WTC11 (cell line): ENCODE measurements around the gene TNFRSF6B. TPM values are rescaled to one million over a fixed set of nuclear protein-coding genes. Genes with fewer than 3 reads are reported as not detected.

Experiments
- ATAC-seq: fragments of 200-7000 bp; cut with Tn5 transposase; 2 replicates; pipeline ENCODE4 v1.10.0; 2021; ENCODE audit warnings: mild to moderate bottlenecking, moderate library complexity
- CTCF ChIA-PET: fragments of 300-600 bp; sonication (Branson Sonifier 250); formaldehyde crosslinking; loops from one replicate; lab custom pipeline; 2021; ENCODE audit warnings: antibody characterized with exemption; lab: Charles Lee
- POLR2A ChIA-PET: fragments of 350-600 bp; sonication (Branson Sonifier 250); formaldehyde crosslinking; loops from one replicate; lab custom pipeline; 2021; ENCODE audit warnings: antibody characterized with exemption; lab: Charles Lee
- DNase-seq: peaks from one replicate; pipeline ENCODE4 v3.0.0; 2021; ENCODE audit warnings: low spot score
- H3K27ac Mint-ChIP-seq: 2 replicates; pipeline ENCODE4 v1.8.0; 2021; ENCODE audit warnings: mixed read lengths
- H3K27me3 Mint-ChIP-seq: 2 replicates; pipeline ENCODE4 v1.8.0; 2021; ENCODE audit warnings: low read depth, mild to moderate bottlenecking, moderate library complexity, mixed read lengths
- H3K36me3 Mint-ChIP-seq: 2 replicates; pipeline ENCODE4 v1.8.0; 2021; ENCODE audit warnings: mixed read lengths
- H3K4me1 Mint-ChIP-seq: 2 replicates; pipeline ENCODE4 v1.8.0; 2022; ENCODE audit warnings: mixed read lengths
- H3K4me3 Mint-ChIP-seq: 2 replicates; pipeline ENCODE4 v1.8.0; 2021; ENCODE audit warnings: mild to moderate bottlenecking, moderate library complexity, mixed read lengths
- H3K9me3 Mint-ChIP-seq: 2 replicates; pipeline ENCODE4 v1.8.0; 2021; ENCODE audit warnings: mixed read lengths
- CREB1 ChIP-seq: sonication (generic); formaldehyde crosslinking; IDR thresholded peaks from 2 replicates; pipeline ENCODE4 v1.8.0; 2023; ENCODE audit warnings: mild to moderate bottlenecking, missing genetic modification reagents
- CREM ChIP-seq: sonication (generic); formaldehyde crosslinking; IDR thresholded peaks from 2 replicates; pipeline ENCODE4 v1.8.1; 2022; ENCODE audit warnings: mild to moderate bottlenecking, missing genetic modification reagents, moderate library complexity
- ETV6 ChIP-seq: sonication (generic); formaldehyde crosslinking; IDR thresholded peaks from 2 replicates; pipeline ENCODE4 v1.8.1; 2022; ENCODE audit warnings: mild to moderate bottlenecking, missing genetic modification reagents
- IRF2 ChIP-seq: sonication (generic); formaldehyde crosslinking; IDR thresholded peaks from 2 replicates; pipeline ENCODE4 v1.8.0; 2022; ENCODE audit warnings: low read depth, missing genetic modification reagents, borderline replicate concordance
- RELA ChIP-seq: sonication (generic); formaldehyde crosslinking; IDR thresholded peaks from 2 replicates; pipeline ENCODE4 v1.8.1; 2022; ENCODE audit warnings: missing genetic modification reagents, mild to moderate bottlenecking, borderline replicate concordance
- SOX15 ChIP-seq: fragments of 250-450 bp; sonication (Bioruptor Pico); IDR thresholded peaks from 2 replicates; pipeline ENCODE4 v1.9.0; 2021; ENCODE audit warnings: mild to moderate bottlenecking
- SP1 ChIP-seq: sonication (generic); formaldehyde crosslinking; conservative IDR thresholded peaks from 2 replicates; pipeline ENCODE4 v1.8.1; 2022; ENCODE audit warnings: missing genetic modification reagents
- ZNF121 ChIP-seq: sonication (generic); formaldehyde crosslinking; IDR thresholded peaks from 2 replicates; pipeline ENCODE4 v1.8.0; 2023; ENCODE audit warnings: missing genetic modification reagents
- ZNF416 ChIP-seq: fragments of 250-450 bp; sonication (Bioruptor Pico); IDR thresholded peaks from 2 replicates; pipeline ENCODE4 v1.9.0; 2021; ENCODE audit warnings: mild to moderate bottlenecking, inconsistent platforms
- total RNA-seq: library from RNA; stranded (reverse); gene quantifications from 3 replicates; pipeline ENCODE4 v1.2.3, GENCODE V29; 2021
- TF ChIP-seq, protein P1 (sequence below): sonication (generic); formaldehyde crosslinking; IDR thresholded peaks from 2 replicates; pipeline ENCODE4 v1.8.1; 2023; ENCODE audit warnings: mild to moderate bottlenecking, missing genetic modification reagents
- TF ChIP-seq, protein P2 (sequence below): sonication (generic); formaldehyde crosslinking; IDR thresholded peaks from 2 replicates; pipeline ENCODE4 v1.8.1; 2023; ENCODE audit warnings: mild to moderate bottlenecking, missing genetic modification reagents, moderate library complexity
- TF ChIP-seq, protein P3 (sequence below): sonication (generic); formaldehyde crosslinking; IDR thresholded peaks from 2 replicates; pipeline ENCODE4 v1.8.0; 2022; ENCODE audit warnings: mild to moderate bottlenecking, missing genetic modification reagents
- TF ChIP-seq, protein P4 (sequence below): fragments of 250-450 bp; sonication (Bioruptor Pico); IDR thresholded peaks from 2 replicates; pipeline ENCODE4 v1.9.0; 2021; ENCODE audit warnings: mild to moderate bottlenecking
- TF ChIP-seq, protein P5 (sequence below): sonication (generic); formaldehyde crosslinking; IDR thresholded peaks from 2 replicates; pipeline ENCODE4 v1.8.0; 2023; ENCODE audit warnings: missing genetic modification reagents, mild to moderate bottlenecking, borderline replicate concordance
- TF ChIP-seq, protein P6 (sequence below): sonication (generic); formaldehyde crosslinking; IDR thresholded peaks from 2 replicates; pipeline ENCODE4 v1.8.0; 2022; ENCODE audit warnings: mild to moderate bottlenecking, missing genetic modification reagents
- TF ChIP-seq, protein P7 (sequence below): sonication (generic); formaldehyde crosslinking; IDR thresholded peaks from 2 replicates; pipeline ENCODE4 v1.8.1; 2023; ENCODE audit warnings: mild to moderate bottlenecking, missing genetic modification reagents, borderline replicate concordance
- TF ChIP-seq, protein P8 (sequence below): sonication (generic); formaldehyde crosslinking; IDR thresholded peaks from 2 replicates; pipeline ENCODE4 v1.8.0; 2023; ENCODE audit warnings: mild to moderate bottlenecking, missing genetic modification reagents

The TNFRSF6B gene
- total RNA-seq, 1 experiment from 2014 or later, result not detected

DNA sequence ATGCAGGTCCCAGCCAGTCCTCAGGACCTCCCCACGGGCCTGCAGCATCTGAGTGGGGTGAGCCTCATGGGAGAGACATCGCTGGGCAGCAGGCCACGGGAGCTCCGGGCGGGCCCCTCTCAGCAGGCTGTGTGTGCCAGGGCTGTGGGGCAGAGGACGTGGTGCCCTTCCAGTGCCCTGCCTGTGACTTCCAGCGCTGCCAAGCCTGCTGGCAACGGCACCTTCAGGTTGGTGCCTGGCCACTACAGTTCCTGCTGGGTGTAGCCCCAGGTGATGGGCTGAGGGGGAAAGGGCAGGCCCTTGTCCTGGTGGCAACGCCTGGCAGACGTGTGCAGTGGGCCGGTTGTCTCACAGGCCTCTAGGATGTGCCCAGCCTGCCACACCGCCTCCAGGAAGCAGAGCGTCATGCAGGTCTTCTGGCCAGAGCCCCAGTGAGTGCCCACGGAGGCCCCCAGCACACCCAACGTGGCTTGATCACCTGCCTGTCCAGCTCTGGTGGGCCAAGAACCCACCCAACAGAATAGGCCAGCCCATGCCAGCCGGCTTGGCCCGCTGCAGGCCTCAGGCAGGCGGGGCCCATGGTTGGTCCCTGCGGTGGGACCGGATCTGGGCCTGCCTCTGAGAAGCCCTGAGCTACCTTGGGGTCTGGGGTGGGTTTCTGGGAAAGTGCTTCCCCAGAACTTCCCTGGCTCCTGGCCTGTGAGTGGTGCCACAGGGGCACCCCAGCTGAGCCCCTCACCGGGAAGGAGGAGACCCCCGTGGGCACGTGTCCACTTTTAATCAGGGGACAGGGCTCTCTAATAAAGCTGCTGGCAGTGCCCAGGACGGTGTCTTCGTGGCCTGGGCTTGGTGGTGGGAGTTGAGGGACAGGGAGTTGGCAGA, 787 bp upstream of the TNFRSF6B start (continued):
- TF ChIP-seq, protein P1, sequence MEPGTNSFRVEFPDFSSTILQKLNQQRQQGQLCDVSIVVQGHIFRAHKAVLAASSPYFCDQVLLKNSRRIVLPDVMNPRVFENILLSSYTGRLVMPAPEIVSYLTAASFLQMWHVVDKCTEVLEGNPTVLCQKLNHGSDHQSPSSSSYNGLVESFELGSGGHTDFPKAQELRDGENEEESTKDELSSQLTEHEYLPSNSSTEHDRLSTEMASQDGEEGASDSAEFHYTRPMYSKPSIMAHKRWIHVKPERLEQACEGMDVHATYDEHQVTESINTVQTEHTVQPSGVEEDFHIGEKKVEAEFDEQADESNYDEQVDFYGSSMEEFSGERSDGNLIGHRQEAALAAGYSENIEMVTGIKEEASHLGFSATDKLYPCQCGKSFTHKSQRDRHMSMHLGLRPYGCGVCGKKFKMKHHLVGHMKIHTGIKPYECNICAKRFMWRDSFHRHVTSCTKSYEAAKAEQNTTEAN (CRISPR knock-in tag), result no peak
- TF ChIP-seq SP1 (CRISPR knock-in tag), result no peak
- TF ChIP-seq, protein P2, sequence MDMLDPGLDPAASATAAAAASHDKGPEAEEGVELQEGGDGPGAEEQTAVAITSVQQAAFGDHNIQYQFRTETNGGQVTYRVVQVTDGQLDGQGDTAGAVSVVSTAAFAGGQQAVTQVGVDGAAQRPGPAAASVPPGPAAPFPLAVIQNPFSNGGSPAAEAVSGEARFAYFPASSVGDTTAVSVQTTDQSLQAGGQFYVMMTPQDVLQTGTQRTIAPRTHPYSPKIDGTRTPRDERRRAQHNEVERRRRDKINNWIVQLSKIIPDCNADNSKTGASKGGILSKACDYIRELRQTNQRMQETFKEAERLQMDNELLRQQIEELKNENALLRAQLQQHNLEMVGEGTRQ (CRISPR knock-in tag), result no peak
- no peak for TF ChIP-seq IRF2 (CRISPR knock-in tag)
- no peak for TF ChIP-seq ZNF416

DNA sequence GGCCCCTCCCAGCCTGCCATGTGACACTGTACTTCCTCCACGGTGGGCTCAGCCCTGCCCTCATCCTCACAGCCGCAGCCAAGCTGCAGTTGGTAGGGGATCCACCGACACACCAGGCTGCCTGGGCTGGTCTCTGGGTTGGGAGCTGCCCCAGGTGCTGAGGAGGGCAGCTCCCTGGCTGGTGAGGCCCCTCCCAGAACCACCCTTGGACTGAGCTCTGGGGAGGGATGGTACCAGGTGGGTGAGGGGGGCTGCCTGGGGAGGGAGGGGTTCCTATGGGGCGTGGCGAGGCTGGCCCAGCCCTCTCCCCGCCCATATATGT, 185 bp upstream of the TNFRSF6B start:
- Mint-ChIP-seq H3K27me3 (peaks cover 3% of the 10 kb centered on the region; the same call in 1 of the 2 replicates), H3K27ac (peak overlapping the region; percentile 45; the same call in 1 of the 2 replicates), H3K4me3 (peak overlapping the region; percentile 53), H3K9me3 (no peaks in the 10 kb centered on the region), H3K4me1 (peaks cover 7% of the 10 kb centered on the region), H3K36me3 (peaks cover 14% of the 10 kb centered on the region)
- CTCF ChIA-PET, result interaction anchor here (0.9 to 3.4 kb wide), 5 partner anchors 12 to 158 kb away, joined by 3 to 19 read pairs (median 9); partner anchors contain the start of genes ARFRP1, GMEB2, PTK6 and RTEL1
- POLR2A ChIA-PET, result interaction anchor here (0.5 to 1.6 kb wide), 6 partner anchors 9 to 153 kb away, joined by 3 to 4 read pairs (median 3); partner anchors contain the start of genes ARFRP1, RTEL1 and ZGPAT
- peak; percentile 65 for DNase-seq
- peak; percentile 78 for ATAC-seq
- TF ChIP-seq CREB1 (CRISPR knock-in tag) (no peak), RELA (CRISPR knock-in tag) (no peak), ETV6 (CRISPR knock-in tag) (no peak), SP1 (CRISPR knock-in tag) (no peak), SOX15 (CRISPR knock-in tag) (no peak), ZNF121 (CRISPR knock-in tag) (no peak), CREM (CRISPR knock-in tag) (0 out of 2 replicates have a peak, but pooled peaks have one; percentile 24)
- TF ChIP-seq, protein P3, sequence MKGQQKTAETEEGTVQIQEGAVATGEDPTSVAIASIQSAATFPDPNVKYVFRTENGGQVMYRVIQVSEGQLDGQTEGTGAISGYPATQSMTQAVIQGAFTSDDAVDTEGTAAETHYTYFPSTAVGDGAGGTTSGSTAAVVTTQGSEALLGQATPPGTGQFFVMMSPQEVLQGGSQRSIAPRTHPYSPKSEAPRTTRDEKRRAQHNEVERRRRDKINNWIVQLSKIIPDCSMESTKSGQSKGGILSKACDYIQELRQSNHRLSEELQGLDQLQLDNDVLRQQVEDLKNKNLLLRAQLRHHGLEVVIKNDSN (CRISPR knock-in tag), result peak; percentile 50; the same call in 1 of the 2 replicates
- TF ChIP-seq, protein P4, sequence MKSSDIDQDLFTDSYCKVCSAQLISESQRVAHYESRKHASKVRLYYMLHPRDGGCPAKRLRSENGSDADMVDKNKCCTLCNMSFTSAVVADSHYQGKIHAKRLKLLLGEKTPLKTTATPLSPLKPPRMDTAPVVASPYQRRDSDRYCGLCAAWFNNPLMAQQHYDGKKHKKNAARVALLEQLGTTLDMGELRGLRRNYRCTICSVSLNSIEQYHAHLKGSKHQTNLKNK, result no peak
- TF ChIP-seq, protein P5, sequence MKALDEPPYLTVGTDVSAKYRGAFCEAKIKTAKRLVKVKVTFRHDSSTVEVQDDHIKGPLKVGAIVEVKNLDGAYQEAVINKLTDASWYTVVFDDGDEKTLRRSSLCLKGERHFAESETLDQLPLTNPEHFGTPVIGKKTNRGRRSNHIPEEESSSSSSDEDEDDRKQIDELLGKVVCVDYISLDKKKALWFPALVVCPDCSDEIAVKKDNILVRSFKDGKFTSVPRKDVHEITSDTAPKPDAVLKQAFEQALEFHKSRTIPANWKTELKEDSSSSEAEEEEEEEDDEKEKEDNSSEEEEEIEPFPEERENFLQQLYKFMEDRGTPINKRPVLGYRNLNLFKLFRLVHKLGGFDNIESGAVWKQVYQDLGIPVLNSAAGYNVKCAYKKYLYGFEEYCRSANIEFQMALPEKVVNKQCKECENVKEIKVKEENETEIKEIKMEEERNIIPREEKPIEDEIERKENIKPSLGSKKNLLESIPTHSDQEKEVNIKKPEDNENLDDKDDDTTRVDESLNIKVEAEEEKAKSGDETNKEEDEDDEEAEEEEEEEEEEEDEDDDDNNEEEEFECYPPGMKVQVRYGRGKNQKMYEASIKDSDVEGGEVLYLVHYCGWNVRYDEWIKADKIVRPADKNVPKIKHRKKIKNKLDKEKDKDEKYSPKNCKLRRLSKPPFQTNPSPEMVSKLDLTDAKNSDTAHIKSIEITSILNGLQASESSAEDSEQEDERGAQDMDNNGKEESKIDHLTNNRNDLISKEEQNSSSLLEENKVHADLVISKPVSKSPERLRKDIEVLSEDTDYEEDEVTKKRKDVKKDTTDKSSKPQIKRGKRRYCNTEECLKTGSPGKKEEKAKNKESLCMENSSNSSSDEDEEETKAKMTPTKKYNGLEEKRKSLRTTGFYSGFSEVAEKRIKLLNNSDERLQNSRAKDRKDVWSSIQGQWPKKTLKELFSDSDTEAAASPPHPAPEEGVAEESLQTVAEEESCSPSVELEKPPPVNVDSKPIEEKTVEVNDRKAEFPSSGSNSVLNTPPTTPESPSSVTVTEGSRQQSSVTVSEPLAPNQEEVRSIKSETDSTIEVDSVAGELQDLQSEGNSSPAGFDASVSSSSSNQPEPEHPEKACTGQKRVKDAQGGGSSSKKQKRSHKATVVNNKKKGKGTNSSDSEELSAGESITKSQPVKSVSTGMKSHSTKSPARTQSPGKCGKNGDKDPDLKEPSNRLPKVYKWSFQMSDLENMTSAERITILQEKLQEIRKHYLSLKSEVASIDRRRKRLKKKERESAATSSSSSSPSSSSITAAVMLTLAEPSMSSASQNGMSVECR (CRISPR knock-in tag), result no peak
- TF ChIP-seq, protein P6, sequence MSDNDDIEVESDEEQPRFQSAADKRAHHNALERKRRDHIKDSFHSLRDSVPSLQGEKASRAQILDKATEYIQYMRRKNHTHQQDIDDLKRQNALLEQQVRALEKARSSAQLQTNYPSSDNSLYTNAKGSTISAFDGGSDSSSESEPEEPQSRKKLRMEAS (CRISPR knock-in tag), result no peak
- TF ChIP-seq, protein P7, sequence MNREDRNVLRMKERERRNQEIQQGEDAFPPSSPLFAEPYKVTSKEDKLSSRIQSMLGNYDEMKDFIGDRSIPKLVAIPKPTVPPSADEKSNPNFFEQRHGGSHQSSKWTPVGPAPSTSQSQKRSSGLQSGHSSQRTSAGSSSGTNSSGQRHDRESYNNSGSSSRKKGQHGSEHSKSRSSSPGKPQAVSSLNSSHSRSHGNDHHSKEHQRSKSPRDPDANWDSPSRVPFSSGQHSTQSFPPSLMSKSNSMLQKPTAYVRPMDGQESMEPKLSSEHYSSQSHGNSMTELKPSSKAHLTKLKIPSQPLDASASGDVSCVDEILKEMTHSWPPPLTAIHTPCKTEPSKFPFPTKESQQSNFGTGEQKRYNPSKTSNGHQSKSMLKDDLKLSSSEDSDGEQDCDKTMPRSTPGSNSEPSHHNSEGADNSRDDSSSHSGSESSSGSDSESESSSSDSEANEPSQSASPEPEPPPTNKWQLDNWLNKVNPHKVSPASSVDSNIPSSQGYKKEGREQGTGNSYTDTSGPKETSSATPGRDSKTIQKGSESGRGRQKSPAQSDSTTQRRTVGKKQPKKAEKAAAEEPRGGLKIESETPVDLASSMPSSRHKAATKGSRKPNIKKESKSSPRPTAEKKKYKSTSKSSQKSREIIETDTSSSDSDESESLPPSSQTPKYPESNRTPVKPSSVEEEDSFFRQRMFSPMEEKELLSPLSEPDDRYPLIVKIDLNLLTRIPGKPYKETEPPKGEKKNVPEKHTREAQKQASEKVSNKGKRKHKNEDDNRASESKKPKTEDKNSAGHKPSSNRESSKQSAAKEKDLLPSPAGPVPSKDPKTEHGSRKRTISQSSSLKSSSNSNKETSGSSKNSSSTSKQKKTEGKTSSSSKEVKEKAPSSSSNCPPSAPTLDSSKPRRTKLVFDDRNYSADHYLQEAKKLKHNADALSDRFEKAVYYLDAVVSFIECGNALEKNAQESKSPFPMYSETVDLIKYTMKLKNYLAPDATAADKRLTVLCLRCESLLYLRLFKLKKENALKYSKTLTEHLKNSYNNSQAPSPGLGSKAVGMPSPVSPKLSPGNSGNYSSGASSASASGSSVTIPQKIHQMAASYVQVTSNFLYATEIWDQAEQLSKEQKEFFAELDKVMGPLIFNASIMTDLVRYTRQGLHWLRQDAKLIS (CRISPR knock-in tag), result no peak
- TF ChIP-seq, protein P8, sequence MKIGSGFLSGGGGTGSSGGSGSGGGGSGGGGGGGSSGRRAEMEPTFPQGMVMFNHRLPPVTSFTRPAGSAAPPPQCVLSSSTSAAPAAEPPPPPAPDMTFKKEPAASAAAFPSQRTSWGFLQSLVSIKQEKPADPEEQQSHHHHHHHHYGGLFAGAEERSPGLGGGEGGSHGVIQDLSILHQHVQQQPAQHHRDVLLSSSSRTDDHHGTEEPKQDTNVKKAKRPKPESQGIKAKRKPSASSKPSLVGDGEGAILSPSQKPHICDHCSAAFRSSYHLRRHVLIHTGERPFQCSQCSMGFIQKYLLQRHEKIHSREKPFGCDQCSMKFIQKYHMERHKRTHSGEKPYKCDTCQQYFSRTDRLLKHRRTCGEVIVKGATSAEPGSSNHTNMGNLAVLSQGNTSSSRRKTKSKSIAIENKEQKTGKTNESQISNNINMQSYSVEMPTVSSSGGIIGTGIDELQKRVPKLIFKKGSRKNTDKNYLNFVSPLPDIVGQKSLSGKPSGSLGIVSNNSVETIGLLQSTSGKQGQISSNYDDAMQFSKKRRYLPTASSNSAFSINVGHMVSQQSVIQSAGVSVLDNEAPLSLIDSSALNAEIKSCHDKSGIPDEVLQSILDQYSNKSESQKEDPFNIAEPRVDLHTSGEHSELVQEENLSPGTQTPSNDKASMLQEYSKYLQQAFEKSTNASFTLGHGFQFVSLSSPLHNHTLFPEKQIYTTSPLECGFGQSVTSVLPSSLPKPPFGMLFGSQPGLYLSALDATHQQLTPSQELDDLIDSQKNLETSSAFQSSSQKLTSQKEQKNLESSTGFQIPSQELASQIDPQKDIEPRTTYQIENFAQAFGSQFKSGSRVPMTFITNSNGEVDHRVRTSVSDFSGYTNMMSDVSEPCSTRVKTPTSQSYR (CRISPR knock-in tag), result no peak
